ENCODE results near the gene ITCH. TPM values are rescaled to one million over a fixed set of nuclear protein-coding genes. Genes with fewer than 3 reads are reported as not detected.
"Not testable (repeated sequence)": the region's sequence is repeated elsewhere in the genome, so short reads cannot be mapped to it uniquely, and the experiment has no call there.

ITCH gene
- total RNA-seq, 2 experiments from 2014 or later: 44.2 to 47.0 TPM

DNA sequence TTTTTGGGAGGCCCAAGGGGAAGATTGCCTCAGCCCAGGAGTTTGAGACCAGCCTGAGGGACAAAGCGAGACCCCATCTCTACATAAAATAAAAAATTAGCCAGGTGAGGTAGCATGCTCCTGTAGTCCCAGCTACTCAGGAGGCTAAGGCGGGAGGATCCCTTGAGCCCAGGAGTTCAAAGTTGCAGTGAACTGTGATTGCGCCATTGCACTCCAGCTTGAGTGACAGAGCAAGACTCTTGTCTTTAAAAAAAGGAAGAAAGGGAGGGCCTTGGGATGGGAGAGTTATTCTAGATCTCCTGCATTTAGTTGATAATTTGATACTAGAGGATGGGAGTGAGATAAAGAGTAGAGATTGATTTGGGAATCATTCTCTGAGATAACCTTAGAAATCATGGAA lies 68.1 kb downstream of the ITCH start:
- DNase-seq (no peak), ATAC-seq (ENCODE audit: poor library complexity) (no peak)
- CTCF ChIA-PET: no interaction called here
- TF ChIP-seq, protein P1, sequence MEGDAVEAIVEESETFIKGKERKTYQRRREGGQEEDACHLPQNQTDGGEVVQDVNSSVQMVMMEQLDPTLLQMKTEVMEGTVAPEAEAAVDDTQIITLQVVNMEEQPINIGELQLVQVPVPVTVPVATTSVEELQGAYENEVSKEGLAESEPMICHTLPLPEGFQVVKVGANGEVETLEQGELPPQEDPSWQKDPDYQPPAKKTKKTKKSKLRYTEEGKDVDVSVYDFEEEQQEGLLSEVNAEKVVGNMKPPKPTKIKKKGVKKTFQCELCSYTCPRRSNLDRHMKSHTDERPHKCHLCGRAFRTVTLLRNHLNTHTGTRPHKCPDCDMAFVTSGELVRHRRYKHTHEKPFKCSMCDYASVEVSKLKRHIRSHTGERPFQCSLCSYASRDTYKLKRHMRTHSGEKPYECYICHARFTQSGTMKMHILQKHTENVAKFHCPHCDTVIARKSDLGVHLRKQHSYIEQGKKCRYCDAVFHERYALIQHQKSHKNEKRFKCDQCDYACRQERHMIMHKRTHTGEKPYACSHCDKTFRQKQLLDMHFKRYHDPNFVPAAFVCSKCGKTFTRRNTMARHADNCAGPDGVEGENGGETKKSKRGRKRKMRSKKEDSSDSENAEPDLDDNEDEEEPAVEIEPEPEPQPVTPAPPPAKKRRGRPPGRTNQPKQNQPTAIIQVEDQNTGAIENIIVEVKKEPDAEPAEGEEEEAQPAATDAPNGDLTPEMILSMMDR (IDR thresholded peaks at IDR 0.05): no peak
- Mint-ChIP-seq H3K9me3 (no peaks in the 10 kb centered on the region), H3K27ac (peak overlapping the region; percentile 13), H3K27me3 (no peaks in the 10 kb centered on the region), H3K36me3 (ENCODE audit: low read depth) (peaks cover 58% of the 10 kb centered on the region), H3K4me3 (no peak overlapping the region), H3K4me1 (ENCODE audit: low read depth) (peaks cover 10% of the 10 kb centered on the region)
- POLR2A ChIA-PET: no interaction called here
- Histone ChIP-seq H3K27me3 (ENCODE audit: control insufficient read depth in 1 of 2, insufficient read depth in 2 of 2, low read length in 2 of 2) (no peaks in the 10 kb centered on the region), H3K9me3 (ENCODE audit: control insufficient read depth in 1 of 2, insufficient read depth in 1 of 2, low read length in 2 of 2) (no peaks in the 10 kb centered on the region), H3K36me3 (ENCODE audit: insufficient read depth, low read length) (peaks cover 21% of the 10 kb centered on the region), H3K27ac (ENCODE audit: low read depth in 1 of 2, low read length in 2 of 2) (no peak overlapping the region), H3K4me1 (ENCODE audit: insufficient read depth, low read length) (no peaks in the 10 kb centered on the region), H3K4me3 (ENCODE audit: low read length) (no peak overlapping the region)
- intact Hi-C loops (cut with DNase I, micrococcal nuclease): no loop called here

DNA sequence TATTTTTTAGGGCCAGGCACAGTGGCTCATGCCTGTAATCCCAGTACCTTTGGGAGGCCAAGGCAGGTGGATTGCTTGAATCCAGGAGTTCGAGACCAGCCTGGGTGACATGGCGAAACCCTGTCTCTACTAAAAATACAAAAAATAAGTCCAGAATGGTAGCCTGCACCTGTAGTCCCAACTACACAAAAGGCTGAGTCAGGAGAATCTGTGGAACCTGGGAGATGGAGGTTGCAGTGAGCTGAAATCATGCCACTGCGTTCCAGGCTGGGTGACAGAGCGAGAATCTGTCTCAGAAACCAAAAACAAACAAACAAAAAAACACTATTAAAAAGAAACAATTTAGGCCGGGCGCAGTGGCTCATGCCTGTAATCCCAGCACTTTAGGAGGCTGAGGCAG lies 69.6 kb downstream of the ITCH start:
- H3K9me3 Mint-ChIP-seq; ATAC-seq (ENCODE audit: poor library complexity); H3K4me1 ChIP-seq (ENCODE audit: insufficient read depth, low read length); H3K27ac ChIP-seq (ENCODE audit: low read depth in 1 of 2, low read length in 2 of 2); POLR2A ChIA-PET; H3K4me3 Mint-ChIP-seq; DNase-seq; H3K27ac Mint-ChIP-seq; H3K27me3 Mint-ChIP-seq; H3K4me3 ChIP-seq (ENCODE audit: low read length); H3K27me3 ChIP-seq (ENCODE audit: control insufficient read depth in 1 of 2, insufficient read depth in 2 of 2, low read length in 2 of 2); intact Hi-C loops (cut with DNase I, micrococcal nuclease); H3K9me3 ChIP-seq (ENCODE audit: control insufficient read depth in 1 of 2, insufficient read depth in 1 of 2, low read length in 2 of 2): not testable (repeated sequence)
- CTCF ChIA-PET: interaction anchor here (0.7 kb wide), 1 partner anchor 13 kb away, joined by 4 read pairs; no protein-coding TSS in a partner anchor
- H3K36me3 ChIP-seq (ENCODE audit: insufficient read depth, low read length): peaks cover 26% of the 10 kb centered on the region
- Mint-ChIP-seq H3K4me1 (ENCODE audit: low read depth) (peaks cover 15% of the 10 kb centered on the region), H3K36me3 (ENCODE audit: low read depth) (peaks cover 51% of the 10 kb centered on the region)

DNA sequence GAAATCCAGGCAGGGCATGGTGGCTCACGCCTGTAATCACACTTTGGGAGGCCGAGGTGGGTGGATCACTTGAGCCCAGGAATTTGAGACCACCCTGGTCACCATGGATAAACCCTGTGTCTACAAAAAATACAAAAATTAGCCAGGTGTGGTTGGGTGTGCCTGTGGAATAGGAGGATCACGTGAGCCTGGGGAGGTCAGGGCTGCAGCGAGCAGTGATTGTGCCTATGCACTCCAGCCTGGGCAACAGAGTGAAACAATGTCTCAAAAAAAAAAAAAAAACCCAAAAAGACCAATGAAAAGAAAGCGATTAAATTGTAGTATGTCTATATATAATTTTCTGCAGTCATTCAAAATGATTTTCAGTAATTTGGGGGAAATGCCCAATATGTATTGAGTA lies 70.3 kb downstream of the ITCH start:
- H3K36me3 Mint-ChIP-seq (ENCODE audit: low read depth): peaks cover 51% of the 10 kb centered on the region

DNA sequence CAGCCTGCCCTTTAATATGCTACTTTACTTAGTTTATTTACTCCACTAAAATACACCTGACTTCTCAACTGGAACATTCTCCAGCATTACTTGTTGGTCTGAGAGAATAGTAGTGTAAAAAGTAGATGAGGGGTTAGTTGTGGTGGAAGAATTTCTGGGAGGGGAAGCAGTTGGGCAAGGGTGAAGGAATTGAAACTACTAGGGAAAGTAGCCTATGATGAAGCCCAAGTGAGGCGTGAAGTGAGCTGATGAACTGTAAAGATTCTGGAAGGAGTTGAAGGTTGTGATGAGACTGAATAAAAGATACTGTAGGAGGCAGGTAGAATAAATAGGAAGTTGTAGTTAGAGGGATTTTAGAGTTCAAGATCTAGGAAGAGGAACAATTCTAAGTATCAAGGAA lies 72.5 kb downstream of the ITCH start:
- ChIA-PET CTCF (interaction anchor here (2.8 kb wide), 1 partner anchor 123 kb away, joined by 10 read pairs; no protein-coding TSS in a partner anchor), POLR2A (no interaction called here)
- DNase-seq (no peak), ATAC-seq (ENCODE audit: poor library complexity) (no peak)
- intact Hi-C loops (cut with DNase I, micrococcal nuclease): no loop called here
- H3K4me1 ChIP-seq (ENCODE audit: insufficient read depth, low read length): no peaks in the 10 kb centered on the region
- Mint-ChIP-seq H3K9me3 (no peaks in the 10 kb centered on the region), H3K27ac (no peak overlapping the region), H3K27me3 (no peaks in the 10 kb centered on the region), H3K36me3 (ENCODE audit: low read depth) (peaks cover 58% of the 10 kb centered on the region), H3K4me3 (no peak overlapping the region), H3K4me1 (ENCODE audit: low read depth) (peaks cover 20% of the 10 kb centered on the region)
- no peaks in the 10 kb centered on the region for H3K9me3 ChIP-seq (ENCODE audit: control insufficient read depth in 1 of 2, insufficient read depth in 1 of 2, low read length in 2 of 2)
- no peak overlapping the region for H3K4me3 ChIP-seq (ENCODE audit: low read length)
- peaks cover 39% of the 10 kb centered on the region for H3K36me3 ChIP-seq (ENCODE audit: insufficient read depth, low read length)
- no peaks in the 10 kb centered on the region for H3K27me3 ChIP-seq (ENCODE audit: control insufficient read depth in 1 of 2, insufficient read depth in 2 of 2, low read length in 2 of 2)
- TF ChIP-seq, protein P1 (IDR thresholded peaks at IDR 0.05): no peak
- H3K27ac ChIP-seq (ENCODE audit: low read depth in 1 of 2, low read length in 2 of 2): no peak overlapping the region

More for the DNA sequence above, 70.3 kb downstream of the ITCH start:
- ChIA-PET CTCF (no interaction called here), POLR2A (no interaction called here)
- Histone ChIP-seq H3K9me3 (ENCODE audit: control insufficient read depth in 1 of 2, insufficient read depth in 1 of 2, low read length in 2 of 2) (no peaks in the 10 kb centered on the region), H3K4me1 (ENCODE audit: insufficient read depth, low read length) (no peaks in the 10 kb centered on the region), H3K4me3 (ENCODE audit: low read length) (no peak overlapping the region), H3K36me3 (ENCODE audit: insufficient read depth, low read length) (peaks cover 31% of the 10 kb centered on the region), H3K27me3 (ENCODE audit: control insufficient read depth in 1 of 2, insufficient read depth in 2 of 2, low read length in 2 of 2) (no peaks in the 10 kb centered on the region), H3K27ac (ENCODE audit: low read depth in 1 of 2, low read length in 2 of 2) (no peak overlapping the region)
- Mint-ChIP-seq H3K4me1 (ENCODE audit: low read depth) (peaks cover 20% of the 10 kb centered on the region), H3K9me3 (no peaks in the 10 kb centered on the region), H3K27ac (no peak overlapping the region), H3K27me3 (no peaks in the 10 kb centered on the region), H3K4me3 (no peak overlapping the region)
- intact Hi-C loops (cut with DNase I, micrococcal nuclease): no loop called here
- ATAC-seq (ENCODE audit: poor library complexity): no peak
- TF ChIP-seq, protein P1 (IDR thresholded peaks at IDR 0.05): no peak
- DNase-seq: no peak
